ENCODE results near the gene B4GALNT2. TPM values are rescaled to one million over a fixed set of nuclear protein-coding genes. Genes with fewer than 3 reads are reported as not detected.
"Not testable (repeated sequence)": the region's sequence is repeated elsewhere in the genome, so short reads cannot be mapped to it uniquely, and the experiment has no call there.

Gene B4GALNT2
- polyA plus RNA-seq, 2 donors, result 0.02 to 0.06 TPM

DNA sequence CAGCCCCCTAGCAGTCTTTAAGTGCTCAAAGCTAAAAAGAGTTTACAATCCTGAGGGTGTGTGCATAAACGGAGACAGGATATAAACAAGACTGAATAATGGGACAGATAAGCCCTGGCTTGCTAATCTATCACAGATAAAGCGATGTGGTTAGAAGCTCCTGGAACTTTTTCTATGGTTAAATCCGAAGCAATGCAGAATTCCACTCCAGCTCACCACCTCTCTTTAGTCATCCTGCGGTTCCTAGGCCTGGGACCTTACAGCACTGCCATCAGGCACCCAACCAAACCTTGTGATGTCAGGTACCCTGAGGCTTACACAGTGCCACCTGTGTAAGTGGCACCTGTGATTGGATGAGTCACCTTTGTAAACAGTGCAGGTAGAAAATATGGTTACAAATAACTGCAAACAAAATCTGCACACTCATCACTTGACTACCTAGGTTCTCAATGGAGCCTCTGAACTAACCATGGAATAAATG, 31.5 kb upstream of the B4GALNT2 start:
- peak overlapping the region in 1 of 2 donors; percentile 35 for H3K27ac ChIP-seq (ENCODE audit: low read depth in 2 of 2, low read length in 1 of 2)
- 32 to 36% methylated on average over 4 of the region's 4 CpGs for WGBS, 2 donors

DNA sequence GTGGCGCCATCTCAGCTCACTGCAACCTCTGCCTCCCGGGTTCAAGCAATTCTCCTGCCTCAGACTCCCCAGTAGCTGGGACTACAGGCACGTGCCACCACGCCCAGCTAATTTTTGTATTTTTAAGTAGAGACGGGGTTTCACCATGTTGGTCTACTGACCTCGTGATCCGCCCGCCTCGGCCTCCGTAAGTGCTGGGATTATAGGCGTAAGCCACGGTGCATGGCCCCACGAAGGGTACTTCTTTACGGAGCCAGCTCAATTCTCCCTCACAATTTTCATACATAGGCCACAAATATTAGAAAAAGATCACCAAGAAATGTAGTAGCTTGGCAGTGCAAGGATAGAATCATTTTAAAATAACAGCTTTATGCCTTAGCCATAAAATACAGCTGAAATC, 29.2 kb upstream of the B4GALNT2 start:
- not testable (repeated sequence) for H3K4me1 ChIP-seq (ENCODE audit: control insufficient read depth in 2 of 2, insufficient read depth in 2 of 2, low read length in 1 of 2); H3K9me3 ChIP-seq (ENCODE audit: control insufficient read depth in 2 of 2, insufficient read depth in 1 of 2, low read depth in 1 of 2, low read length in 1 of 2); H3K27ac ChIP-seq (ENCODE audit: low read depth in 2 of 2, low read length in 1 of 2); H3K27me3 ChIP-seq (ENCODE audit: control insufficient read depth in 1 of 2, insufficient read depth in 2 of 2, low read length in 2 of 2); H3K4me3 ChIP-seq (ENCODE audit: low read depth in 1 of 2, low read length in 2 of 2); H3K36me3 ChIP-seq (ENCODE audit: control insufficient read depth in 2 of 2, insufficient read depth in 2 of 2, low read length in 1 of 2)
- 92 to 96% methylated on average over 14 of the region's 14 CpGs for WGBS, 2 donors

More for the DNA sequence above, 31.5 kb upstream of the B4GALNT2 start:
- H3K4me3 ChIP-seq (ENCODE audit: low read depth in 1 of 2, low read length in 2 of 2), result no peak overlapping the region
- H3K4me1 ChIP-seq (ENCODE audit: control insufficient read depth in 2 of 2, insufficient read depth in 2 of 2, low read length in 1 of 2), result peaks cover 0 to 2% of the 10 kb centered on the region in 2 donors
- H3K9me3 ChIP-seq (ENCODE audit: control insufficient read depth in 2 of 2, insufficient read depth in 1 of 2, low read depth in 1 of 2, low read length in 1 of 2), result no peaks in the 10 kb centered on the region
- no peaks in the 10 kb centered on the region for H3K36me3 ChIP-seq (ENCODE audit: control insufficient read depth in 2 of 2, insufficient read depth in 2 of 2, low read length in 1 of 2)
- no peaks in the 10 kb centered on the region for H3K27me3 ChIP-seq (ENCODE audit: control insufficient read depth in 1 of 2, insufficient read depth in 2 of 2, low read length in 2 of 2)

DNA sequence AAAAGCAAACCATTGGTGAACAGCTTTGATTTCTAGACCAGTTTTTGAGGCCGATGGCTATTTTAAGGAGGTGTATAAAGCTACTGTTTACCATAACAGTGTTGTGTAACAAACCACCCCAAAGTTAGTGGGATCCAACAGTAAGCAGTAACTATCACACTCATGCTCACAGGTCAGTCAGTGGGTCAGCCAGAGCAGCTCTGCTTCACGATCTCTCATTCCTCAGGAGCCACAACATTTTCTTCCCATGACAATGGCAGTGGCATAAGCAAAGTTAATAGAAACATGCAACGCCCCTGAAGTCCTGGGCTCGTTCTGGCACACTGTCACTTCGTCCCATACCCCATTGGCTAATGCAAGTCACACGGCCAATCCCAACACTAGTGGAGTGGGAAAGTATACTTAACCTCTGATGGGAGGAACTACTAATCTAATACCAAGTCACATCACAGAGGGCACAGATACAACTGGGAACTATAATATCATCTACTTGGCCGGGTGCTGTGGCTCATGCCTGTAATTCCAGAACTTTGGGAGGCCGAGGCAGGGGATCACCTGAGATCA, 28.0 kb upstream of the B4GALNT2 start:
- H3K27ac ChIP-seq (ENCODE audit: low read depth in 2 of 2, low read length in 1 of 2), result no peak overlapping the region
- no peak overlapping the region for H3K4me3 ChIP-seq (ENCODE audit: low read depth in 1 of 2, low read length in 2 of 2)
- 86 to 88% methylated on average over 8 of the region's 8 CpGs for WGBS, 2 donors
- H3K4me1 ChIP-seq (ENCODE audit: control insufficient read depth in 2 of 2, insufficient read depth in 2 of 2, low read length in 1 of 2), result peaks cover 0 to 2% of the 10 kb centered on the region in 2 donors
- H3K36me3 ChIP-seq (ENCODE audit: control insufficient read depth in 2 of 2, insufficient read depth in 2 of 2, low read length in 1 of 2), result no peaks in the 10 kb centered on the region
- H3K27me3 ChIP-seq (ENCODE audit: control insufficient read depth in 1 of 2, insufficient read depth in 2 of 2, low read length in 2 of 2), result no peaks in the 10 kb centered on the region
- H3K9me3 ChIP-seq (ENCODE audit: control insufficient read depth in 2 of 2, insufficient read depth in 1 of 2, low read depth in 1 of 2, low read length in 1 of 2), result no peaks in the 10 kb centered on the region

DNA sequence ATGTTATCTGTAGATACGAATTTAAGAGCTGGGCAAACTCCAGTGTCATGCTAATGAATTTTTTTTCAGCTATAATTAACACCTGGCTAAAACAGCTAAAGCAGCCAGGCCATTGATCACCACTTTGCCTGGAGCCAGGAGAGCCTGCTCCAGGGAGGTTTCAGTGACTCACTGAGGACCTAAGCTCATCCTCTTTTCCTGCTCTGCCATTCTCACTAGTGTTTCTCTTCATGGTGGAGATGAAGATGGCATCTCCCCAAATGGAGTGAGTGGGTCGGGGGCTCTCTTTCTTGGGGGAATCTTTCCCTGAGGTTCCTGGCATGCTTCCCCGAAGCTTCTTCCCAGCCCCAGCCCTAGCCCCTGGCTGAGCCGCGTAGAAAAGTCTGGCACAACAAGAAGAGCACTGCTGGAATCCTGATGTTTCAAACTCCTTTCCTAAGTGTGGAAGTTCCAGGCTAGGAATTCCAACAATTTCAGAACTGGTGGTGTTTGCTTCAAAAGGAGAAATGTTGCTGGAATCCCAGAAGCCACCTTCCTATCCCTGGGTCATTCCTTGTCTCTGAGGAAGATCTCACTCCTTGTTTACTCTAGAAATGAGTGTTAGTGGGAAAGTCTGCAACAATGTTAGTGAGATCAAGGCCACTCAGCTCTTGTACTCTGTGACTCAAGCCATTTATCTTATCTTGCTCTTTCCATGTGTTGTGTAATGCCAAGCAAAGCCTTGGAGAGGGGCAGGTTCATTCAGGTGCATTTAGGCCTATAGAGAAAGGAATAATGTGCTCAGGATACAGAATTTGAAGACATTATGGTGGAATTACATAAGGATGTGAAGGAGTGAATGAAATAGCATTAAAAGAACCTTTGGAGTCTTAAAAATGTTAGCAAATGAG, 26.0 kb upstream of the B4GALNT2 start:
- no peaks in the 10 kb centered on the region for H3K4me1 ChIP-seq (ENCODE audit: control insufficient read depth in 2 of 2, insufficient read depth in 2 of 2, low read length in 1 of 2)
- H3K36me3 ChIP-seq (ENCODE audit: control insufficient read depth in 2 of 2, insufficient read depth in 2 of 2, low read length in 1 of 2), result no peaks in the 10 kb centered on the region
- no peak overlapping the region for H3K27ac ChIP-seq (ENCODE audit: low read depth in 2 of 2, low read length in 1 of 2)
- H3K4me3 ChIP-seq (ENCODE audit: low read depth in 1 of 2, low read length in 2 of 2), result no peak overlapping the region
- H3K27me3 ChIP-seq (ENCODE audit: control insufficient read depth in 1 of 2, insufficient read depth in 2 of 2, low read length in 2 of 2), result no peaks in the 10 kb centered on the region
- WGBS, 2 donors, result 53 to 55% methylated on average over 5 of the region's 5 CpGs
- H3K9me3 ChIP-seq (ENCODE audit: control insufficient read depth in 2 of 2, insufficient read depth in 1 of 2, low read depth in 1 of 2, low read length in 1 of 2), result no peaks in the 10 kb centered on the region

DNA sequence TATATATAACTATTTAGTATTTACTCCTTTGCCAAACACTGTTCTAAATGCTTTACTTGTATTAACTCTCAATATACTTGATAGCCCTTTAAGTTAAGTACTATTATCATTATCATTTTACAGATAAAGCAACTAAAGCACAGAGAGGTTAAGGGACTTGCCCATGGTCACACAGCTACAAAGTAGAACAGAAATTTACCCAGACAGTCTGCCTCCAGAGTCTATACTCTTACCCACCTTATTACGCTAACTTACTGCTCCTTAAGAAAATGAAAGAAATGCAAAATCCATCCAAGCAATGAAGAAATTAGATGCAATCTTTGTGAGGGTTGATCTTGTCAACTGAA, 25.4 kb upstream of the B4GALNT2 start:
- 88 to 95% methylated on average over 1 of the region's 1 CpG for WGBS, 2 donors
- H3K27me3 ChIP-seq (ENCODE audit: control insufficient read depth in 1 of 2, insufficient read depth in 2 of 2, low read length in 2 of 2), result no peaks in the 10 kb centered on the region
- no peaks in the 10 kb centered on the region for H3K36me3 ChIP-seq (ENCODE audit: control insufficient read depth in 2 of 2, insufficient read depth in 2 of 2, low read length in 1 of 2)
- H3K4me1 ChIP-seq (ENCODE audit: control insufficient read depth in 2 of 2, insufficient read depth in 2 of 2, low read length in 1 of 2), result no peaks in the 10 kb centered on the region
- no peaks in the 10 kb centered on the region for H3K9me3 ChIP-seq (ENCODE audit: control insufficient read depth in 2 of 2, insufficient read depth in 1 of 2, low read depth in 1 of 2, low read length in 1 of 2)
- no peak overlapping the region for H3K27ac ChIP-seq (ENCODE audit: low read depth in 2 of 2, low read length in 1 of 2)
- H3K4me3 ChIP-seq (ENCODE audit: low read depth in 1 of 2, low read length in 2 of 2), result no peak overlapping the region

DNA sequence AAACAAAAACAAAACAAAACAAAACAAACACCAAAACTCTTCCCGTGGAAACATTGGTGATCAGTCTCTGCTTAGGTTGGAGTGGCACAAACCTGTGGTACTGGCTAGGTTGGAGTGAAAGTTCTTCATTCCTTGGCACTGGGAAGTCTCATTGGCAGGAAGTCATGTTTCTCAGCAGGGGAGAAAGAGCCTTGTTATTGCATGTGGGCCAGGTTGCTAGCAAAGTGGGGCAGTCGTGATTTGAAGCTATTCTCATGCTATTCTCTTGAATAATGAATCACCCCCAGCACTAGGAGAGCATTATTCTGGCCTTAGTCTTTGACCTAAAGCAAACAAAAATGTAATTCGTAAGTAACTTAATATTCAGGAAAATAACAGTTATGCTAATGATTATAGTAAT, 24.3 kb upstream of the B4GALNT2 start:
- Histone ChIP-seq H3K36me3 (ENCODE audit: control insufficient read depth in 2 of 2, insufficient read depth in 2 of 2, low read length in 1 of 2) (no peaks in the 10 kb centered on the region), H3K27ac (ENCODE audit: low read depth in 2 of 2, low read length in 1 of 2) (no peak overlapping the region), H3K27me3 (ENCODE audit: control insufficient read depth in 1 of 2, insufficient read depth in 2 of 2, low read length in 2 of 2) (no peaks in the 10 kb centered on the region), H3K4me1 (ENCODE audit: control insufficient read depth in 2 of 2, insufficient read depth in 2 of 2, low read length in 1 of 2) (no peaks in the 10 kb centered on the region), H3K9me3 (ENCODE audit: control insufficient read depth in 2 of 2, insufficient read depth in 1 of 2, low read depth in 1 of 2, low read length in 1 of 2) (no peaks in the 10 kb centered on the region), H3K4me3 (ENCODE audit: low read depth in 1 of 2, low read length in 2 of 2) (no peak overlapping the region)
- WGBS, 2 donors, result 21 to 36% methylated on average over 3 of the region's 3 CpGs

DNA sequence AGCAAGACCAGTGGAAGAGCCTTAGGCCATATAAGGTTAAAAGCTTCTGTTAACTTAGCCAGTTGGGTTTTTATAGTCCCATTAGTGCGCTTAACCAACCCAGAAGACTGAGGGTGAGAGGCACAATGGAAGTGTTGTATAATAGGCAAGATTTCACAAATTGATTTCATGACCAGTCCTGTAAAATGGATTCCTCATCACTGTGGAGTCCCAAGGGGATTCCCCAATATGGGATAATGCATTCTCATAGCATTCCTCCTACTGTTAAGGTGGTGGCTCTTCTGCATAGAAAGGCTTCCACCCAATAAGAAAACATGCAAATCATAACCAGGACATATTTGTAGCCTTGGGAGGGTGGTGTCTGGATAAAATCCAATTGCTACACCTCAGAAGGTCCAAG, 22.1 kb upstream of the B4GALNT2 start:
- no peak overlapping the region for H3K4me3 ChIP-seq (ENCODE audit: low read depth in 1 of 2, low read length in 2 of 2)
- WGBS, 2 donors, result 56 to 71% methylated on average over 1 of the region's 1 CpG
- no peaks in the 10 kb centered on the region for H3K36me3 ChIP-seq (ENCODE audit: control insufficient read depth in 2 of 2, insufficient read depth in 2 of 2, low read length in 1 of 2)

DNA sequence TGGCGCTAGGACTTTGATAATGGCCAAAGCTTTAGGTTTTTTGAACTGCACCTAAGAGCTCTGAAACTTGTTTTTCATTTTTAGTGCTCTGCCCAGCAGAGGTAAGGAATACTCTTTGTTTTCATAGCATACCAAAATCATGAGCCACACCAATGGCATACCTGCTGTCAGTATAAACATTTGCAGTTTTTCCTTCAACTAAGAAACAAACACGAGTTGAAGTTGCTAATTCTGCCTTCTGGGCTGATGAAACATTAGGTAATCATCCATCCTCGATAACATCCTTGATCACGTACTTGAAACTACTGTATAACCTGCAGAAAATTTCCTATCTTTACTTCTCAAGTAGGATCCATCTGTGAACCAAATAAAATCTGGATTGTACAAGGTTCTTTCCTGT, 20.6 kb upstream of the B4GALNT2 start:
- no peak overlapping the region for H3K27ac ChIP-seq (ENCODE audit: low read depth in 2 of 2, low read length in 1 of 2)
- WGBS, 2 donors, result 56 to 62% methylated on average over 4 of the region's 4 CpGs
- H3K4me3 ChIP-seq (ENCODE audit: low read depth in 1 of 2, low read length in 2 of 2), result no peak overlapping the region
- H3K27me3 ChIP-seq (ENCODE audit: control insufficient read depth in 1 of 2, insufficient read depth in 2 of 2, low read length in 2 of 2), result no peaks in the 10 kb centered on the region
- no peaks in the 10 kb centered on the region for H3K9me3 ChIP-seq (ENCODE audit: control insufficient read depth in 2 of 2, insufficient read depth in 1 of 2, low read depth in 1 of 2, low read length in 1 of 2)
- H3K4me1 ChIP-seq (ENCODE audit: control insufficient read depth in 2 of 2, insufficient read depth in 2 of 2, low read length in 1 of 2), result peaks cover 0 to under 1% of the 10 kb centered on the region in 2 donors
- H3K36me3 ChIP-seq (ENCODE audit: control insufficient read depth in 2 of 2, insufficient read depth in 2 of 2, low read length in 1 of 2), result no peaks in the 10 kb centered on the region

More for the DNA sequence above, 22.1 kb upstream of the B4GALNT2 start:
- H3K27me3 ChIP-seq (ENCODE audit: control insufficient read depth in 1 of 2, insufficient read depth in 2 of 2, low read length in 2 of 2), result no peaks in the 10 kb centered on the region
- H3K9me3 ChIP-seq (ENCODE audit: control insufficient read depth in 2 of 2, insufficient read depth in 1 of 2, low read depth in 1 of 2, low read length in 1 of 2), result no peaks in the 10 kb centered on the region
- no peak overlapping the region for H3K27ac ChIP-seq (ENCODE audit: low read depth in 2 of 2, low read length in 1 of 2)
- no peaks in the 10 kb centered on the region for H3K4me1 ChIP-seq (ENCODE audit: control insufficient read depth in 2 of 2, insufficient read depth in 2 of 2, low read length in 1 of 2)

DNA sequence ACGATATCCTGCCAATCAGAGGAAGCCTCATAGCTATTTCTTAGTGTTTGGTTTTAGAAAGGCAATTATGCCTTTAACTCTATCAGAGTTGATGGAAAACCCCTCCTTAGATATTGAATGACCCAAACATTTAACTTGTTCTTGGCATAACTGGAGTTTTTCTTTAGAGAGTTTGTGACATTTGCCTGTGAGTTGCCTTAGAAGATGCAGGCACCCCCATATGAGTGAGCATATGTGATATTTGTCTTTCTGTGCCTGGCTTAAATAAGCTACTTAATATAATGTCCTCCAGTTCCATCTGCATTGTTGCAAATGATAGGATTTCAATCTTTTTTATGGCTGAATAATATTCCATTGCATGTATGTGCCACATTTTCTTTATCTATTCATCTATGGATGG, 19.6 kb upstream of the B4GALNT2 start:
- Histone ChIP-seq H3K27ac (ENCODE audit: low read depth in 2 of 2, low read length in 1 of 2) (no peak overlapping the region), H3K9me3 (ENCODE audit: control insufficient read depth in 2 of 2, insufficient read depth in 1 of 2, low read depth in 1 of 2, low read length in 1 of 2) (no peaks in the 10 kb centered on the region), H3K4me1 (ENCODE audit: control insufficient read depth in 2 of 2, insufficient read depth in 2 of 2, low read length in 1 of 2) (peaks cover 0 to 2% of the 10 kb centered on the region in 2 donors), H3K27me3 (ENCODE audit: control insufficient read depth in 1 of 2, insufficient read depth in 2 of 2, low read length in 2 of 2) (no peaks in the 10 kb centered on the region), H3K4me3 (ENCODE audit: low read depth in 1 of 2, low read length in 2 of 2) (no peak overlapping the region), H3K36me3 (ENCODE audit: control insufficient read depth in 2 of 2, insufficient read depth in 2 of 2, low read length in 1 of 2) (no peaks in the 10 kb centered on the region)
- WGBS, 2 donors, result 49 to 90% methylated on average over 1 of the region's 1 CpG

DNA sequence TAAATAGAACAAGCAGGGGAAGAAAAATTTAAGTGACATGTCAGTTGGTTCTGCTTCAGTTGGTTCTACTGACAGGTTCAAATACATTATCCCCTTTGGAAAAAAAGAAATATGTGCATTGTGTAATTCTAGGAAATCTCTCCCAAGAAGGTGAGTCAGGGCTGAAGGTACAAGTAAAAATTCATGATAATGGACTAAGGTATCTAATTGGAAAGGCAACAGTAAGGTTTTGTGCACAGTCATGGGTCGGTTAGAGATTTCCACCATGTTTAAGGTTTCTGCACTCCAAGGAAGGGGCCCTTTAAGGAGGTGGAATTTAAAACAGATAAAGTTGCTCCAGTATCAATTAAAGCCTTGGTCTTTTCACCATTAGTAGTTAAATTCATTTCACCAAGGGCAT, 17.9 kb upstream of the B4GALNT2 start:
- Histone ChIP-seq H3K4me1 (ENCODE audit: control insufficient read depth in 2 of 2, insufficient read depth in 2 of 2, low read length in 1 of 2) (peaks cover 0 to 4% of the 10 kb centered on the region in 2 donors), H3K4me3 (ENCODE audit: low read depth in 1 of 2, low read length in 2 of 2) (no peak overlapping the region), H3K36me3 (ENCODE audit: control insufficient read depth in 2 of 2, insufficient read depth in 2 of 2, low read length in 1 of 2) (no peaks in the 10 kb centered on the region), H3K27me3 (ENCODE audit: control insufficient read depth in 1 of 2, insufficient read depth in 2 of 2, low read length in 2 of 2) (no peaks in the 10 kb centered on the region), H3K27ac (ENCODE audit: low read depth in 2 of 2, low read length in 1 of 2) (no peak overlapping the region), H3K9me3 (ENCODE audit: control insufficient read depth in 2 of 2, insufficient read depth in 1 of 2, low read depth in 1 of 2, low read length in 1 of 2) (no peaks in the 10 kb centered on the region)
- WGBS, 2 donors, result 54 to 79% methylated on average over 1 of the region's 1 CpG

Data from esophagus (tissue), 2 donors.